K562 treated with DMSO at 1 percent for 48 hours (cell line): Measurements from ENCODE around the gene ARAP1. TPM values are rescaled to one million over a fixed set of nuclear protein-coding genes. Genes with fewer than 3 reads are reported as not detected.

Experiments used
- total RNA-seq: library from RNA; unstranded; fragments of 300-600 nt; gene quantifications from 2 replicates; pipeline ENCODE4 v1.2.3, GENCODE V29; 2022; ENCODE audit warnings: low replicate concordance; ENCODE audit errors: extremely low read depth

ARAP1 gene
- total RNA-seq: not detected in 2 replicates

GRCh38 chr11:72752088-72752914 lies at the start of gene ARAP1:
ARAP1 (minus strand) TSS chr11:72752408; CDS start chr11:72727128, 25,280 bp downstream.

GRCh38 chr11:72793425-72794367 lies 41.5 kb upstream of the ARAP1 start, which contains the start of gene STARD10:
STARD10 (minus strand) TSS chr11:72794047; CDS start chr11:72781181, 12,866 bp downstream.

GRCh38 chr11:72673943-72674828 lies 78.0 kb downstream of the ARAP1 start, which contains the start of gene PDE2A:
PDE2A (minus strand) TSS chr11:72674422; CDS start chr11:72674207, 215 bp downstream.

Other genes starting within 250 kb of the ARAP1 start
- not detected in 2 replicates for gene PDE2A, start 78.0 kb downstream of the ARAP1 start, total RNA-seq
- gene STARD10, start 41.6 kb upstream of the ARAP1 start, total RNA-seq: not detected in 2 replicates
- not detected in 2 replicates for gene ATG16L2, start 62.0 kb upstream of the ARAP1 start, total RNA-seq